GM23248 (cell line): ENCODE data around the gene GAMT.

Source experiments
- EZH2 ChIP-seq: fragments of 200-600 bp; sonication (generic); IDR thresholded peaks from 2 replicates; pipeline ENCODE4 v1.6.1; 2018; ENCODE audit warnings: antibody characterized with exemption, mild to moderate bottlenecking; ENCODE audit not compliant: insufficient read depth, poor library complexity, severe bottlenecking
- EZH2phosphoT487 ChIP-seq: fragments of 200-600 bp; sonication (generic); IDR thresholded peaks from 2 replicates; pipeline ENCODE4 v1.6.1; 2018; ENCODE audit warnings: antibody characterized with exemption, moderate library complexity, mild to moderate bottlenecking, low read depth; ENCODE audit not compliant: insufficient read depth

DNA sequence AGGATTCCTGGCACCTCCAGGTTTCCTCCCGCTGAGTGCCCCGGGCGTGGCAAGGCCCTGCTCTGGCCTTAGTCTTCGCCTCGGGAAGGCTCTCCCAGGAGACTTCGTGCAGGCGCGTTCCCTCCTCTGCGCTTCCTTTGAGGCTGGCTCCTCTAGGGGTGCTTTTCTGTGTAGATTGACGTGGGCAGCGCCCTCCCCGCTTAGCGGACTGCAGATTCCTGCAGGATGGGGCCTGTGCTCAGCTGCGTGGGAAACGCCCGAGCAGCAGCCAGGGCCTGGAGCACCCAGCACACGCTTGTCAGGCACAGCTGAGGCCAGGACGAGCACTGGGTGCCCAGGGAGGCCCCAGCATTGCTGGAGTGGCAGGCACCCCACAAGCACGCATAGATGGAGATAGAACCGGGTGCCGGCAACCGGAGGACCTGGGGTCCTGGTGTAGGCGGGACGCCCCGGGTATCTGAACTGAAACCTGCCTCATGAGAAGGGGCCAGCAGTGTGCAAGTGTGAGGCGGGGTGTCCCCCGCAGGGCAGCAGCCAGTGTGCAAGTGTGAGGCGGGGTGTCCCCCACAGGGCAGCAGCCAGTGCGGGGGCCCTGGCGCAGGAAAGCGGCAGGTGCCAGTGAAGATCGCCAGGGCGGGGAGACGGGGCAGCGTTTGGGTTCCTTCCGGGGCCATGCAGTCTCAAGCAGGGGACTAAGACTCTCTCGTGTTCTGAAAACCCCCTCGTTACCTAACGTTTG, 14.2 kb downstream of the GAMT start:
- TF ChIP-seq EZH2 (no peak), EZH2phosphoT487 (no peak)
